Esophagus muscularis mucosa (tissue), 4 donors: Measurements from ENCODE around the gene NEUROG2.

Experiments used
- CTCF ChIP-seq, 3 experiments: fragments of 200-600 bp in 2 of 3; fragments of 450-650 bp in 1 of 3; sonication (generic) in 2 of 3; IDR thresholded peaks; one replicate each; pipeline ENCODE4 v1.5.1; 2017 to 2019; ENCODE audit warnings: antibody characterized with exemption in 3 of 3, mild to moderate bottlenecking in 2 of 3, moderate library complexity in 1 of 3
- EP300 ChIP-seq: sonication (generic); formaldehyde crosslinking; IDR thresholded peaks from one replicate; pipeline ENCODE4 v1.6.1; 2017; ENCODE audit warnings: antibody characterized with exemption
- POLR2A ChIP-seq: fragments of 450-650 bp; IDR thresholded peaks from one replicate; pipeline ENCODE4 v1.6.1; 2017; ENCODE audit warnings: antibody characterized with exemption, moderate library complexity, mild to moderate bottlenecking, low read depth
- POLR2AphosphoS5 ChIP-seq, 2 donors: sonication (generic); formaldehyde crosslinking; IDR thresholded peaks; one replicate each; pipeline ENCODE4 v1.6.1; 2017; ENCODE audit warnings: antibody characterized with exemption in 2 of 2

DNA sequence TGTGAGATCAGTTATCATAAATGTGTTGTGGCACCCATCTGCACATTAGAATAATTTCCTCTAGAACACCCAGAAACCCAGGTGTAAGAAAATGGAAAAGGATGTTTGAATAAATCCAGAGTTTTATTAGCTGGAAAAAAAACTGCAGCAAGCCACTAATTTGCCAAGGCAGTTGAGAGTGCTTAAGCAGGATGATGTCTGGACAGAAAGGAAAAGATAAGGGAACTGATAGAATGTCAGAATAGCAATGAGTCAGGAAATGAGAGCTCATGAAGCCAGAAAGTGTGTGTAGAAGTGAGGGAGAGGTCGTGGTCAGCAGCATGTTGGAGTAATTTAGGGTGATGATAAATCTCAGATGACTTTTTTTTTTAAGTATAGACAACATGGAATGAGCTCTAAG lies 15.2 kb upstream of the NEUROG2 start:
- TF ChIP-seq POLR2A (no peak), CTCF (IDR thresholded peaks at IDR 0.05) (no peak), POLR2AphosphoS5 (IDR thresholded peaks at IDR 0.05) (no peak), EP300 (no peak)
